Measurements from ENCODE around the gene DDX39B.
A peak's percentile ranks its signal among the peaks of the same experiment; 100 is the strongest.
"Not testable (repeated sequence)": the region's sequence is repeated elsewhere in the genome, so short reads cannot be mapped to it uniquely, and the experiment has no call there.

DDX39B gene

DNA sequence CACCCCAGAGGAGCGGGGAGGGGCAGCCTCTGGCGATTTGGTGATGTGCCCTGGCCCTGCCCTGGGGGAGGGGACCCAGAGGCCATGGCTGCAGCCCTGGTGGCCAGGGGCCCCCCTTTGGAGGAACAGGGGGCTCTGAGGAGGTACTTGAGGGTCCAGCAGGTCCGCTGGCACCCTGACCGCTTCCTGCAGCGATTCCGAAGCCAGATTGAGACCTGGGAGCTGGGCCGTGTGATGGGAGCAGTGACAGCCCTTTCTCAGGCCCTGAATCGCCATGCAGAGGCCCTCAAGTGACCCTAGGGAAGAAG is 16.5 kb upstream of the DDX39B start:
- TF ChIP-seq, protein P1, sequence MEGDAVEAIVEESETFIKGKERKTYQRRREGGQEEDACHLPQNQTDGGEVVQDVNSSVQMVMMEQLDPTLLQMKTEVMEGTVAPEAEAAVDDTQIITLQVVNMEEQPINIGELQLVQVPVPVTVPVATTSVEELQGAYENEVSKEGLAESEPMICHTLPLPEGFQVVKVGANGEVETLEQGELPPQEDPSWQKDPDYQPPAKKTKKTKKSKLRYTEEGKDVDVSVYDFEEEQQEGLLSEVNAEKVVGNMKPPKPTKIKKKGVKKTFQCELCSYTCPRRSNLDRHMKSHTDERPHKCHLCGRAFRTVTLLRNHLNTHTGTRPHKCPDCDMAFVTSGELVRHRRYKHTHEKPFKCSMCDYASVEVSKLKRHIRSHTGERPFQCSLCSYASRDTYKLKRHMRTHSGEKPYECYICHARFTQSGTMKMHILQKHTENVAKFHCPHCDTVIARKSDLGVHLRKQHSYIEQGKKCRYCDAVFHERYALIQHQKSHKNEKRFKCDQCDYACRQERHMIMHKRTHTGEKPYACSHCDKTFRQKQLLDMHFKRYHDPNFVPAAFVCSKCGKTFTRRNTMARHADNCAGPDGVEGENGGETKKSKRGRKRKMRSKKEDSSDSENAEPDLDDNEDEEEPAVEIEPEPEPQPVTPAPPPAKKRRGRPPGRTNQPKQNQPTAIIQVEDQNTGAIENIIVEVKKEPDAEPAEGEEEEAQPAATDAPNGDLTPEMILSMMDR (IDR thresholded peaks at IDR 0.05; ENCODE audit: insufficient read depth, low read depth, low read length, missing control alignments), result no peak
- no peak for DNase-seq (ENCODE audit: low read depth)
- H3K4me3 ChIP-seq (ENCODE audit: low read length), result no peak overlapping the region

DNA sequence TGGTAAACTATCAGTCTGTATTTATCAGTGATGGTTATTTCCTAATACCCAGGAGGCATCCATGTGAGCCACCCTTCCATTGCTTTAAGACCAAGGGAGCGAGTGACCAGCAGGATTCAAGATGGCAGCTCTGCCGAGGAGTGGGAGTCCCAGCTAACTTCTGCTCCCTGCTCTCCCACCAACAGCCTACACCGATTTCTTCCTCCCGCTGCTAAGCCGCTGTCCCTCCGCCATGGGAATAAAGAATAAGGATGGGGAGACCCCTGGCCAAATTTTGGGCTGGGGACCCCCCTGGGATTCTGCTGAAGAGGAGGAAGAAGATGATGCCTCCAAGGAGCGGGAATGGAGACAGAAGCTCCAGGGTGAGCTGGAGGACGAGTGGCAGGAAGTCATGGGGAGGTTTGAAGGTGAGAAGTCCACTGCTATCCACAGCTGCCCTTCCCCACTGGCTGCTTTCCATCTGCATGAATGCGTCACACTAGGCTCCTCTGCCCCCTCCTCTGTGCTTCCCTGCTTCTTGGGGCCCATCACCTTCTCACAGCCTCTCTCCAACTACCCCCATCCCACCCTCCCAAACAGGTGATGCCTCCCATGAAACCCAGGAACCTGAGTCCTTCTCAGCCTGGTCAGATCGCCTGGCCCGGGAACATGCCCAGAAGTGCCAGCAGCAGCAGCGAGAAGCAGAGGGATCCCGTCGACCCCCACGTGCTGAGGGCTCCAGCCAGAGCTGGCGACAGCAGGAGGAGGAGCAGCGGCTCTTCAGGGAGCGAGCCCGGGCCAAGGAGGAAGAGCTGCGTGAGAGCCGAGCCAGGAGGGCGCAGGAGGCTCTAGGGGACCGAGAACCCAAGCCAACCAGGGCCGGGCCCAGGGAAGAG is 15.9 kb upstream of the DDX39B start:
- H3K4me3 ChIP-seq (ENCODE audit: low read length), result no peak overlapping the region
- TF ChIP-seq, protein P1 (IDR thresholded peaks at IDR 0.05; ENCODE audit: insufficient read depth, low read depth, low read length, missing control alignments), result no peak
- DNase-seq (ENCODE audit: low read depth), result no peak

DNA sequence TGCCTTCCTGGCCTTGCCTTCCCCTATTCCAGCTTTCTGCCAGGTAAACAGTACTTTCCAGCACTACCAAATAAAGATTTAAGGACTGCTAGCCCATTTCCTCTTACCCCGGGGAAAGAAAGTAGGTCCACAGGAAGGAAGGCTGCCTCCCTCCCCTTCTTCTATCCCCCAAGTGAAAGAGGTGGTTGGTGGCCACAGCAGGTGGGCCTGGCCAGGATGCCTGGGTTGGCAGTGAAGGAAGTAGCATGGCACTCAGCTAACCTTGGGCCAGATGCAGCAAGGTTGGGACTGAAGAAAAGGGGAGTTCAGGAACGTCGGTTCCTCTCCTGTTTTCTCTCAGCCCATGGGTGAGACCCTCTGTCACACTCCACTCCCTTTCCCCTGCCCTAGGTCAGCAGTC is 14.5 kb upstream of the DDX39B start:
- H3K4me3 ChIP-seq (ENCODE audit: low read length), result no peak overlapping the region
- TF ChIP-seq, protein P1 (IDR thresholded peaks at IDR 0.05; ENCODE audit: insufficient read depth, low read depth, low read length, missing control alignments), result no peak
- DNase-seq (ENCODE audit: low read depth), result no peak

DNA sequence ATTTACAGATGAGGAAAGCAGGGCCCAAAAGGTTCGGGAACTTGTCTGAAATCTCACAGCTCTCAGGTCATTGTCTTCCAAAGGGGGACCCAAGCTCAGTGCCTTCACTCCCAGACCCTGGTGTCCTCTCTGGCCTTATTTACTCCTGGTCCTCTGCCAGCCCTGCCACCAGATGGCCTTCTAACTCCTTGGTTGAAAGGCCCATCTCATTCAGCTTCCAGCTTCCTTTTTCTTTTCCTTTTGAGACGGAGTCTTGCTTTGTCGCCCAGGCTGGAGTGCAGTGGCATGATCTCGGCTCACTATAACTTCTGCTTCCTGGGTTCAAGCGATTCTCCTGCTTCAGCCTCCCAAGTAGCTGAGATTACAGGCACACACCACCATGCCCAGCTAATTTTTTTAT is 9.6 kb upstream of the DDX39B start:
- TF ChIP-seq, protein P1 (IDR thresholded peaks at IDR 0.05; ENCODE audit: insufficient read depth, low read depth, low read length, missing control alignments), result peak; percentile 31
- H3K4me3 ChIP-seq (ENCODE audit: low read length), result not testable (repeated sequence)
- DNase-seq (ENCODE audit: low read depth), result peak; percentile 60

DNA sequence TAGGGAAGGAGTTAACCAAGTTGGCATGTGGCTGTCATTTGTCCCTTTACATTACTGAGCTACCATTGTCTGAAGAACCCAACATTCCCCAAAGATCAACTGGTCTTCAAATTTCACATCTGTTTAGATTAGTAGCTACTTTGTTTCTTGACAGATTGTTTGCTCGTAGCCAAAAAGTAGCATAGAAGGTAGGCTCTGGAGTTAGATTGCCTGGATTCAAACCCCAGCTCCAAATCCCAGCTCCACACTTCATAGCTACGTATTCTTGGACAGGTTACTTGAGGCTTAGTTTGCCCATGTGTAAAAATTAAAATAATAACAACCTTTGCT is 6.7 kb upstream of the DDX39B start:
- TF ChIP-seq, protein P1 (IDR thresholded peaks at IDR 0.05; ENCODE audit: insufficient read depth, low read depth, low read length, missing control alignments), result no peak
- DNase-seq (ENCODE audit: low read depth), result no peak
- H3K4me3 ChIP-seq (ENCODE audit: low read length), result peak overlapping the region; percentile 54

DNA sequence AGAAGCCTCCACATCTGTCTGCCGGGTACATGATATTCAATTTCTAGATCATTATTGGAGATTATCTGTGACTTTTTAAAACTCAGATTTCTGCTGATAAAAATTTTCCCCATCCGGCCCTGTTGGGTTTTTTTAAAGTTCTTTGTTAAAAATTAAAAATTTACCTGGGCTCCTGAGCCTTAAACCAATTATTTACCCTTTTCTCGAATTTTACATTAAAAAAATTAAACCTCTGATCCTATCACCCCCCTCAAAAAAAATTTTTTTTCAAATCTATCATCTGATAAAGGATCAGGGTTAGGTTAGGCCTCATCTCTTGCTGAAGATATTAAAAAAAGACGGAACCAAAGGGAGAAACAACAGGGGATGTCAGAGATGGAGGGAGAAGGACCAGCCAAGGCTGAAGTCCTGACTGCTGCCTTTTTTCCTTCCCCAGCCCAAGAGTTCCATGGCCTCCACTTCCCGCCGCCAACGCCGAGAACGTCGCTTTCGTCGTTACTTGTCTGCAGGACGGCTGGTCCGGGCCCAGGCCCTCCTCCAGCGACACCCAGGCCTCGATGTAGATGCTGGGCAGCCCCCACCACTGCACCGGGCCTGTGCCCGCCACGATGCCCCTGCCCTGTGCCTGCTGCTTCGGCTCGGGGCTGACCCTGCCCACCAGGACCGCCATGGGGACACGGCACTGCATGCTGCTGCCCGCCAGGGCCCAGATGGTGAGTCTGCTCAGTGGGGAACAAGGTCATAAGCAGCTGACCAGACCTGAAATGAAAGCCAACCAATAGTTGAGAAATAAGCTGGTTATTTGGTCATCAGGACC is 6.1 kb upstream of the DDX39B start:
- H3K4me3 ChIP-seq (ENCODE audit: low read length), result peak overlapping the region; percentile 54
- TF ChIP-seq, protein P1 (IDR thresholded peaks at IDR 0.05; ENCODE audit: insufficient read depth, low read depth, low read length, missing control alignments), result no peak
- DNase-seq (ENCODE audit: low read depth), result no peak
